Smooth muscle cell (in vitro differentiated cells): ENCODE data around the gene CUX1. TPM values are rescaled to one million over a fixed set of nuclear protein-coding genes. Genes with fewer than 3 reads are reported as not detected.
A peak's percentile ranks its signal among the peaks of the same experiment; 100 is the strongest.

Experiments
- DNase-seq: peaks from one replicate; lab custom pipeline; 2025; ENCODE audit not compliant: unreplicated experiment; lab: John Stamatoyannopoulos, UW
- H2AFZ ChIP-seq: fragments of 200-600 bp; sonication (generic); 2 replicates; pipeline ENCODE4 v1.6.0; 2016; ENCODE audit warnings: antibody characterized with exemption, low read depth, mild to moderate bottlenecking
- H3F3A ChIP-seq: fragments of 200-600 bp; sonication (generic); 2 replicates; pipeline ENCODE4 v1.6.0; 2017; ENCODE audit warnings: antibody characterized with exemption, low read depth
- H3K27ac ChIP-seq: fragments of 200-600 bp; sonication (generic); 2 replicates; pipeline ENCODE4 v1.5.1; 2016; ENCODE audit warnings: low read depth, mild to moderate bottlenecking
- H3K27me3 ChIP-seq: fragments of 200-600 bp; sonication (generic); 2 replicates; pipeline ENCODE4 v1.6.1; 2016; ENCODE audit warnings: low read depth, mild to moderate bottlenecking
- H3K36me3 ChIP-seq: fragments of 200-600 bp; sonication (generic); 2 replicates; pipeline ENCODE4 v1.5.1; 2016; ENCODE audit warnings: low read depth
- H3K4me1 ChIP-seq: fragments of 200-600 bp; sonication (generic); 2 replicates; pipeline ENCODE4 v1.5.1; 2016; ENCODE audit warnings: low read depth
- H3K4me2 ChIP-seq: fragments of 200-600 bp; sonication (generic); 2 replicates; pipeline ENCODE4 v1.6.0; 2016; ENCODE audit warnings: mild to moderate bottlenecking
- H3K4me3 ChIP-seq: fragments of 200-600 bp; sonication (generic); 2 replicates; pipeline ENCODE4 v1.5.1; 2016; ENCODE audit warnings: mild to moderate bottlenecking
- H3K79me2 ChIP-seq: fragments of 200-600 bp; sonication (generic); 2 replicates; pipeline ENCODE4 v1.6.0; 2016; ENCODE audit warnings: low read depth, mild to moderate bottlenecking
- H3K9ac ChIP-seq: fragments of 200-600 bp; sonication (generic); 2 replicates; pipeline ENCODE4 v1.6.0; 2016; ENCODE audit warnings: low read depth
- H3K9me3 ChIP-seq: fragments of 200-600 bp; sonication (generic); replicated peaks from 2 replicates; pipeline ENCODE4 v1.5.1; 2016; ENCODE audit warnings: low read depth
- H4K20me1 ChIP-seq: fragments of 200-600 bp; sonication (generic); 2 replicates; pipeline ENCODE4 v1.6.0; 2016; ENCODE audit warnings: low read depth
- CTCF ChIP-seq: fragments of 200-600 bp; sonication (generic); IDR thresholded peaks from 2 replicates; pipeline ENCODE4 v1.5.1; 2017; ENCODE audit warnings: borderline replicate concordance, mild to moderate bottlenecking, antibody characterized with exemption; ENCODE audit not compliant: insufficient read depth, poor library complexity, severe bottlenecking
- WGBS: methylation state at CpG from one replicate; pipeline ENCODE4 v1.1.7; 2016; ENCODE audit warnings: low lambda C conversion rate; 5-methylcytosine and 5-hydroxymethylcytosine counted together
- polyA plus RNA-seq: library from polyadenylated mRNA; unstranded; fragments of >200 nt; fragmentation: Nextera tagmentation; extraction: Ambion mirVana; gene quantifications from 2 replicates; pipeline ENCODE4 v1.2.1, GENCODE V29; 2016
- total RNA-seq: library from RNA; depleted of rRNA; stranded (reverse); fragments of >200 nt; gene quantifications from 2 replicates; pipeline ENCODE4 v1.2.3, GENCODE V29; 2014

The CUX1 gene
- total and polyA plus RNA-seq, 2 experiments from 2014 or later, result 56.3 to 78.4 TPM

GRCh38 chr7:101937717-101938514, 120.5 kb downstream of the CUX1 start:
- H3F3A ChIP-seq, result peaks cover 13% of the 10 kb centered on the region
- H3K27me3 ChIP-seq, result no peaks in the 10 kb centered on the region
- peaks cover 52% of the 10 kb centered on the region for H4K20me1 ChIP-seq
- TF ChIP-seq CTCF, result no peak
- 85% methylated on average over 11 of the region's 11 CpGs for WGBS
- peak overlapping the region; percentile 49 for H3K27ac ChIP-seq
- no peaks in the 10 kb centered on the region for H3K36me3 ChIP-seq
- no peak overlapping the region for H2AFZ ChIP-seq
- H3K4me2 ChIP-seq, result no peak overlapping the region
- H3K9ac ChIP-seq, result no peak overlapping the region
- peaks cover 52% of the 10 kb centered on the region for H3K4me1 ChIP-seq
- H3K9me3 ChIP-seq, result no peaks in the 10 kb centered on the region
- no peak overlapping the region for H3K4me3 ChIP-seq
- H3K79me2 ChIP-seq, result peaks cover 76% of the 10 kb centered on the region
- DNase-seq, result no peak

GRCh38 chr7:101939136-101939695, 121.8 kb downstream of the CUX1 start:
- Histone ChIP-seq H2AFZ (no peak overlapping the region), H3K27me3 (no peaks in the 10 kb centered on the region), H3K4me2 (no peak overlapping the region), H4K20me1 (peaks cover 55% of the 10 kb centered on the region), H3K4me3 (no peak overlapping the region), H3K4me1 (peaks cover 43% of the 10 kb centered on the region), H3K36me3 (no peaks in the 10 kb centered on the region), H3F3A (peaks cover 13% of the 10 kb centered on the region), H3K79me2 (peaks cover 79% of the 10 kb centered on the region), H3K9ac (no peak overlapping the region), H3K27ac (no peak overlapping the region), H3K9me3 (no peaks in the 10 kb centered on the region)
- DNase-seq, result no peak
- WGBS, result over 99% methylated on average over 8 of the region's 8 CpGs
- TF ChIP-seq CTCF, result no peak

GRCh38 chr7:101940151-101940550, 122.7 kb downstream of the CUX1 start:
- DNase-seq, result no peak
- Histone ChIP-seq H2AFZ (no peak overlapping the region), H4K20me1 (peaks cover 64% of the 10 kb centered on the region), H3K4me3 (no peak overlapping the region), H3K4me1 (peaks cover 36% of the 10 kb centered on the region), H3K9me3 (no peaks in the 10 kb centered on the region), H3K27me3 (no peaks in the 10 kb centered on the region), H3K9ac (no peak overlapping the region), H3K4me2 (no peak overlapping the region), H3K79me2 (peaks cover 87% of the 10 kb centered on the region), H3K36me3 (no peaks in the 10 kb centered on the region), H3F3A (peaks cover 13% of the 10 kb centered on the region), H3K27ac (no peak overlapping the region)
- no peak for TF ChIP-seq CTCF
- WGBS, result 94% methylated on average over 10 of the region's 10 CpGs

GRCh38 chr7:101940830-101941229, 123.4 kb downstream of the CUX1 start:
- Histone ChIP-seq H3K4me3 (no peak overlapping the region), H3K27ac (peak overlapping the region; percentile 72), H3K9ac (peak overlapping the region; percentile 26), H2AFZ (no peak overlapping the region), H3K79me2 (peaks cover 87% of the 10 kb centered on the region), H3K36me3 (no peaks in the 10 kb centered on the region), H3K9me3 (no peaks in the 10 kb centered on the region), H3K4me1 (peaks cover 35% of the 10 kb centered on the region), H3K4me2 (peak overlapping the region; percentile 65), H4K20me1 (peaks cover 71% of the 10 kb centered on the region), H3F3A (peaks cover 13% of the 10 kb centered on the region), H3K27me3 (no peaks in the 10 kb centered on the region)
- 46% methylated on average over 9 of the region's 9 CpGs for WGBS
- DNase-seq, result no peak
- no peak for TF ChIP-seq CTCF
